GM21619 (cell line): ENCODE measurements around the gene ABHD6.
A peak's percentile ranks its signal among the peaks of the same experiment; 100 is the strongest.
"Not testable (repeated sequence)": the region's sequence is repeated elsewhere in the genome, so short reads cannot be mapped to it uniquely, and the experiment has no call there.

Experiments used
- ATAC-seq: cut with Tn5 transposase; IDR thresholded peaks from one replicate; pipeline ENCODE4 v1.9.1; 2021; ENCODE audit not compliant: unreplicated experiment

The ABHD6 gene

DNA sequence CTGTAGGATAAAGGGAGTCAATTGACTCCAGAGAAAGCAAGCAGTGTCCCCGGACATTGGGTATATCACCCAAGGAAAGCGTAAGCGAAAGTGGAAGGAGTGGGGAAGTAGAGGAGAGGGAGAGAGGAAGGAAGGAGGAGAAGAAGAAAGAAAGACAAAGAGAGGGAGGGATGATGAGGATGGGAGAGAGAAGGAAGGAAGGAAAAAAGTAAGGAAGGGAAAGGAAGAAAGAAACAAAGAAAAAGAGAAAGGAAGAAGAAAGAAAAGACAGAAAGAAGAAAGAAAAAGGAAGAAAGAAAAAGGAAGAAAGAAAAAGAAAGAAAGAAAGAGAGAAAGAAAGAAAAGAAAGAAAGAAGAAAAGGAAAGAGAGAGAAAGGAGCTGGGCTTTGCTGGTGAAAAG, 27.7 kb upstream of the ABHD6 start:
- ATAC-seq, result no peak

DNA sequence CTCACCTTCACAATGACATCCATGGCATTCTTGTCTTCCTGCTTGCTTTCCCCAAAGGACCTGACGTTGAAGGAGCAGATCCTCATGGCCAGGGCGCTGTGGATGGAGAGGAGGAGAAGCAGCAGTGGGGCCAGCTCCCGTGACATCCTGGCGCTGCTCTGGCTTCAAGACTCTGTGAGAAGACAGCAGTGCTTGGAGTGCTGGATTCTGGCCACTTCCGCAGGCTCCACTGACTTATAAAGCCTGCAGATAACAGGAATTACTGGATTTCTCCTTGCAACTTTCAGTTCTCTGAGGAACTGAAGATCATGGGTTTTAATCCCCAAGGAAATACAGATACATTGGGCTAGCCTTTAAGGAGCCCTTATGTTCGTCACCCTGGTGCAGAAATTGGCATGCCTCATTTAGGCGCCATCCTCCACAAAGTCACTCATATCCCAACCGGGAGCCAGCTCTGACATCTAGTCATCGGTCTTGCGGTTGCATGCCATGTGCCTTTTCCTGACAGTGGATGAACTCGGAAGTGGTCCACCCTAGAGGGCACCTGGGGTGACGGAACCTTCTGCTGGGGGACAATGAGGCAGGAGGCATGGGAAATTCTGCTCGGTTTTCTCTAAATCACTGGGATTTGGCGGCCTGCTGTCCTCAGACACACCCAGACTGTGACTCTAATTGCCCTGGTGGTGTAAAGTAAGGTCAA, 26.7 kb upstream of the ABHD6 start, which contains the start of gene DNASE1L3:
Gene DNASE1L3 (minus strand): TSS at position 212 of the 700 bp plus-strand sequence. CDS start 66 bp downstream, at position 146.
- ATAC-seq, result no peak

DNA sequence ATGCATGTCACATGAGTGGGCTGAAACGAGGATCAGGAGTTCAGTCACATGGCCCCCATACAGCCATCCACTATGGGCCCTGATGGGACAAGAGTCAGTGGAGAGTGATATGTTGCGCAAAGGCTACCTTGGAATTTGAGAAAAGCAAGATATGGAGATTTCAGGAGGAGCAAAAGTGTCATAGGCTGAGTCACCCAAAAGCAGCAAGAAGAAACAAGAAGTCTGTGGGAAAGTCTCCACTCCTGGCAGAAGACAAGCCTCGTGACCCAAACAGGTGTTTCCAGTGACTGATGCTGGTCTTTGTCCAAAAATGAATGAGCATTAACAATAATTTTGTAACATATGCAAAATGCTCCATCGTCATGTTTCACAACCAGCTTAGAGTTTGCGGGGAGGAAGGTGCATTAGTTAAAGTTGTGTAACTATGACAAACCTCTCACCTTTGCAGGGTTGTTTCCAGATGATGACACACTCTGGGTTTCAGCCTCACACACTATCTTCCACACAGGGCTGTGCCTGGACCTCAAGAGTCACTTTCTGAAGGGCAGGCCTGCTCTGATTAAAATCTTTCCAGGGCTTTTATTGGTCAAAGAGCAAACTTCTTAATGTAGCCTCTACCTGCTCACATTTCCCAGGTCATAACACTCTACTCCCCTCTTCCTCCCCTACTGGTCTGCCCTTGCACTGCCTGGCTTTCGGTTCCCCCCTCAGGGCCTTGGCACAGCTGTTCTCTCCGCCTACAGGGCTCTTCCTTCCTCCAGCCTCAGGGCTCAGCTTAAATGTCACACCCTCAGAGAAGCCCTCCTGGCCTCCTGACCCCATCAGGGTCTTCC, 22.9 kb upstream of the ABHD6 start:
- ATAC-seq, result peak; percentile 75

DNA sequence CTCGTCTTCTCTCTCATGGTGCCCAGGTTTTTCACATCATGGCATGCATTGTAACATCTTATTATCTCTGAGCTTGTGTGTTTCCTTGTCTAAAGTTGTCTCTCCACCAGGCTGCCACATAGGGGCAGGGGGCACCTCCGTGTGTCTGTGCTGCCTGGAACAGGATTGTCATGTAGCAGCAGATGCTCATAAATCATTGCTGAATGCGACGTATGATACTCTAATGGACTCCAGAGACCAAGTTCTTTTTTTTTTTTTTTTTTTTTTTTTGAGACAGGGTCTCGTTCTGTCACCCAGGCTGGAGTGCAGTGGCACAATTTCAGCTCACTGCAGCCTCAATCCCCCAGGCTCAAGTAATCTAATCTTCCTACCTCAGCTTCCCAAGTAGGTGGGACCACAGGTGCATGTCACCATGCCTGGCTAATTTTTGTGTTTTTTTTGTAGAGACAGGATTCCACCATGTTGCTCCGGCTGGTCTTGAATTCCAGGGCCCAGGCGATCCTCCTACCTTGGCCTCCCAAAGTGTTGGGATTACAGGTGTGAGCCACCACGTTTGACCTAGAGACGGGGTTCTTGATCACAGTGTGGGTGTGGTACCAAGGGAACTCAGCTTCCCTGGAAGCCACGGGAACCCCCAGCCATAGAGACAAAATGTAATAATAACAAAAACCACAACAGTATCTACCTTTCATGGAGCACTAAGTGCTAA, 22.1 kb upstream of the ABHD6 start:
- ATAC-seq, result no peak

DNA sequence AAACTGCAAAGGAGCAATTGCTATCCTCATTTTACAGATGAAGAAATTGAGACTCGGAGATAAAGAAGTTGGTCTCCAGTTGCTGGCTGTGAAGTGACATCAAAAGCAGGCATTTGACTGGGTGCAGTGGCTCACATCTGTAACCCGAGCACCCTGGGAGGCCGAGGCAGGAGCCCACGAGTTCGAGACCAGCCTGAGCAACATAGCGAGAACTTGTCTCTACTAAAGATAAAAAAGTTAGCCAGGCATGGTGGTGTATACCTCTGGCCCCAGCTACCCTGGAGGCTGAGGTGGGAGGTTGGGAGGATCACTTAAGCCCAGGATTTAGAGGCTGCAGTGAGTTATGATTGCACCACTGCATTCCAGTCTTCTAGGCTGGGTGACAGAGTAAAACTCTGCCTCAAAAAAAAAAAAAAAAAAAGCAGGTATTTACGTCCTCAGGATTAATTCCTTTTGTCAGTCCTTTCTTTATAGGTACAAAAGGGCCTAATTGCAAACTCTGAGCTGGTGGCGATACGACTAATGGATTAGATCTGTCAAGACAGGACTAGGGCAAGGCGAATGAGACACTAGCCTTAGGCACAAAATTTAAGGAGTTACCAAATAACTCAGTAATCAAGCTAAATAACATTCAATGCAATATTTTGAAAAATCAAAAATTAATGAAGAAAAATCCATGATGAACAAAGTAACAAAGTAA, 20.9 kb upstream of the ABHD6 start:
- no peak for ATAC-seq

DNA sequence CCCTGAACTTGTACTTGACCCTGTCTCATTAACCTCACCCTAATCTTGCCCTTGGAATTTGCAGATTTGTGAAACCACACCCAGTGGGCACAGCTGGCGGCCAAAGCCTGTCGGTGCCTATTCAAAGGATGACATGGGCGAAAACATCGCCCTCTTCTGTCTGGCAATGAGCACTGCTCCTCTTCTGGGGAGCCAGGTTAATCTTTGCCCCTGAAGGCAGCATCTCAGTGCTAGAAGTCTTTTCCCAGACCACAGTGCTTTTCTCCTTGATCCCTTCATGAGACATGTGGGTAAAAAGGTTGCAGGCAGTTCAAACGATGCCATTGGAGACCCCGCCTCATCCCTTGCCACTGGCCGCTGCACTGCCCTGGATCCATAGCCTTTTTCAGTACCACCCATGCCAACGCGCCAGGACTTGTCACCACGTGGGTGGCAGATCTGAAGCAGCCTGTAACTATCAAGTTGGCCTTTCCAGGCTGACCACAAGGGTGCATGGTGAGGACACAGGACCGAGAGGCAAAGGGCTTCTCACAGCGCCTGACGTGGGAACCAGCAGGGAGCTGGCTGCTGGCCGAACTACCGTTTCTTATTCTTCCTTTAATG, 20.3 kb upstream of the ABHD6 start:
- ATAC-seq, result peak; percentile 24

DNA sequence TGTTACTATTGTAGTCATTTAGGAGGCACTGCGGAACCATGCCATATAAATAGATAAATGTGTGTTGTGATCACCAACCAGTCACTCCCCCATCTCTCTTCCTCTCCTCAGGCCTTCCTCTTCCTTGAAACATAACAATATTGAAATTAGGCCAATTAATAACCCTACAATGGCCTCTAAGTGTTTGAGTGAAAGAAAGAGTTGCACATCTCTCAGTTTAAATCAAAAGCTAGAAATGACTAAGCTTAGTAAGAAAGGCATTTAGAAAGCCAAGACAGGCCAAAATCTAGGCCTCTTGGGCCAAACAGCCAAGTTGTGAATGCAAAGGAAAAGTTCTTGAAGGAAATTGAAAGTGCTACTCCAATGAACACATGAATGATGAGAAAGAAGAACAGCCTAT, 18.7 kb upstream of the ABHD6 start:
- ATAC-seq, result no peak

DNA sequence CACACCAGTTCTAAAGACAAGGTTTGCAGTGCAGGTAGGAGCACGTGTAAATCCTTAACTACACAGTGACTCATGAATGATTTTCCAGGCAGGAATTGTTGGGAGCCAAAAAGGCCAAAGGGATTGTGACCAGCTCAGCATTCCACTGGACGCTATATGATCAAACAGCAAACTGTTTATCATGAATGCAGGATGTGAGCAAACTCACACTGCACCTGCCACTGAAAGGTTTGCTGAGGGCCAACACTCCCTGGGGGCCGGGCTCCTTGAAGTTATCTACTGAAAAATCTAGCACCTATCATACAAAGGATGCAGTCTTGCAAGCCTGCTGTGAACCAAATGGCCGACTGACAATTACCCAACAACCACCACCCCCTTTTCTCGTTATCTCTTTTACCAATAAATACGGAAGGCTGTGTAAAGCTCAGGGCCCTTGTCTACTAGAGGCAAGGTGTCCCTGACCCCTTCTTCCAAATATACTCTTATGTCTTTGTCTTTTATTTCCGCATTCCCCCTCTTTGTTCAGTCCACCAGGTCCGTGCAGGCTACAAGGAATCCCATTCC, 15.3 kb upstream of the ABHD6 start:
- no peak for ATAC-seq

DNA sequence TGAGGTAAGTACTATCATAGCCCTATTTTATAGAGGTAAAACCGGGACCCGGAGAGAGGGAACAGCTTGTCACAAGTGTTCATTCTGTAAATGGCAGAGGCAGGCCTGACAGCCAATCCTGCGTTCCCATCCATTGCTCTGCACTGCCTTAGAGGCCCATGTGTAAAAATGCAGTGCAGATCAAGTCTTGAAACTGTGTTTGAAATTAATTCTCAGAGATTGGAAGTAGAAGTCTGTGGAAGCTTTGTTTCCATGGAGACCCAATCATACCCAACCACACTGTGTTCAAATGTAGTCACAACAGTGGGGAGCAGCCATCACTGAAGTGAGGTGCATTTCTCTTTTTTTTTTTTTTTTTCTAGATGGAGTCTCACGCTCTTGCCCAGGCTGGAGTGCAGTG, 13.7 kb upstream of the ABHD6 start:
- ATAC-seq, result no peak

DNA sequence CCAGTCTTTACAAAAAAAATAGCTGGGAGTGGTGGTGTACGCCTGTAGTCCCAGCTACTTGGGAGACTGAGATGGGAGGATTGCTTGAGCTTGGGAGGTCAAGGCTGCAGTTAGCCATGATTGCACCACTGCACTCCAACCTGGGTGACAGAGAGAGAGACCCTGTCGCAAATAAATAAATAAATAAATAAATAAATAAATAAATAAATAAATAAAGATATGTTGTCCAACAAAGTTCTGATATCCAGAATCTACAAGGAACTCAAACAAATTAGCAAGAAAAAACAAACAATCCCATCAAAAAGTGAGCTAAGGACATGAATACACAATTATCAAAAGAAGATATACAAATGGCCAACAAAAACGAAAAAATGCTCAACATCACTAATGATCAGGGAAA, 9.7 kb upstream of the ABHD6 start:
- ATAC-seq, result not testable (repeated sequence)

DNA sequence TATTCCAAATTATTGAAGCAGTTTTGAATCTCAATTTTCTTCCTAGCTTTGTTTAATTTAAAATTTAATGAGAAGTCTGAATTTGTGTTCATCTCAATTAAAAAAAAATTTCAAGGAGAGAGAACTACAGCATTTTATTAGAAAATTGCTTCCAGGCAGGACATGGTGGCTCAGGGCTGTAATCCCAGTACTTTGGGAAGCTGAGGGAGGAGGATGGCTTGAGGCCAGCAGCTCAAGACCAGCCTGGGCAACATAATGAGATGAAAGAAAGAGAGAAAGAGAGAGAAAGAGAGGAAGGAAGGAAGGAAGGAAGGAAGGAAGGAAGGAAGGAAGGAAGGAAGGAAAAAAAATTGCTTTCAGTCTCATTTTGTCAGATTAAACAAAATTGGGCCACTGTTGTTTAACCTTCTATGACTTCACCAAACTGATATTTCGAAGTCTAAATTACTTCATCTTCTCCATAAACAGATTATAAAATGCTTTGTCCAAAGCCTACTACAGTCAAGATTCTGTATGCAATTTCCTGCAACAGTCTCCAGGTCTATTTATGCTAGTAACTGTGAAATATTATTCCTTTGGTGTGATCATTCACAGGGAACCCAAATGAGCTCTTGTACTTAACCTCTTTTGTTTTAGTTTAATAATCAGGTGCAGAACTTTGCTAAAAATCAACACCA, 6.6 kb upstream of the ABHD6 start:
- no peak for ATAC-seq

DNA sequence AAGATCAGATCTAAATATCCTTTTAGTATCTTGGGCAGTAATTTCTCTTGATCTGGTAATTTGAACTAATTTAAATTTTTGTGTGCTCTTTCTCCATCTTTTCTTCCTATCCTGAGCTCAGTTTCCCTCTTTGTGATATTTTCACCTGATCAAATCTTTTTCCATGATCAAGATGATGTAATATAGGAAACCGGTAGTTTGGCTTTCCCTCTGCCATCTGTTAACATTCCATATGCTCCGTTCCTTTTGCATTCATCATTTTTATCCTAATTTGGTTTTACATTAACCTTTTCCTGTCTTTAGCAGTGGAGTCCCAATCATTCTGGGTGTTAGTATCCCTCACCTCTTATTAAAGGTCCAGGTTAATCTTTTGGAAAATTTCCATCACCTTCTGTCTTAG, 5.9 kb upstream of the ABHD6 start:
- no peak for ATAC-seq

DNA sequence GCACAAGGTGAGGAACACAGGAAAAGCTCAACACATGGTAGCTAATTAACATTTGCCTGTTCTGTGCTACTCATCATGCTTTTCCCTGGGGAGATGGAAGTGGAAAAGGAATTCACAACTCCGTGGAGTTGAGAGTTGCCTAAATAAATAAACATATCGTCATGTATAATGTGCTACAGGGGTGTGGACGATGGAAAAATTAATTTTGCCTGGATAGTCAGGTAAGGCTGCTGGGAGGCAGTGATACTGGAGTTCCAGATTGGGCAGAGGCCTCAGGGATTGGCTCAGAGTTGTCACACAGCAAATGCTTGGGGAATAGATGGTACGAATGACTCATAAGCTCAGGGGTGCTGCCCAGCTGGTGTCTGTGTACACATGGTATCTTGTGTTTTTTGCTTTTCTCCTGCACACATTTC, 3.1 kb upstream of the ABHD6 start:
- ATAC-seq, result no peak

DNA sequence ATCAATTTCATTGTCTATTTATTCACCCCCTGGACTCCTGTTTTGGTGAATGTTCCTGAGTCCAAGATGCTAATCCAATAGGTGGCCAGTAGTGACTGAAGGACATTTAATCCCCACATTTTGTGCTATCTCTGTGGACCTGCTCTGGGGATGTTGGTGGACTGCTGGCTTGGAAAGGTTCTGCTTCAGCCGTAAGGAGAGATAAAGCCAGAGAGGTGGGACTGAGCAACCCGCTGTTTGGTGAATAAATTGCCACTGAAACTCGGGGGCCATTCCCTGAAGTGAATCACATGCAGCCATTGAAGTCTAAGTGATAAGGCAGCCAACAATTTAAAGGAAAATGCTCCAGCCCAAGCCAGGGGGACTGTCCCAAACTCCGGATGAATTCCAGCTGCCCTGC, 1.6 kb upstream of the ABHD6 start:
- ATAC-seq, result no peak

DNA sequence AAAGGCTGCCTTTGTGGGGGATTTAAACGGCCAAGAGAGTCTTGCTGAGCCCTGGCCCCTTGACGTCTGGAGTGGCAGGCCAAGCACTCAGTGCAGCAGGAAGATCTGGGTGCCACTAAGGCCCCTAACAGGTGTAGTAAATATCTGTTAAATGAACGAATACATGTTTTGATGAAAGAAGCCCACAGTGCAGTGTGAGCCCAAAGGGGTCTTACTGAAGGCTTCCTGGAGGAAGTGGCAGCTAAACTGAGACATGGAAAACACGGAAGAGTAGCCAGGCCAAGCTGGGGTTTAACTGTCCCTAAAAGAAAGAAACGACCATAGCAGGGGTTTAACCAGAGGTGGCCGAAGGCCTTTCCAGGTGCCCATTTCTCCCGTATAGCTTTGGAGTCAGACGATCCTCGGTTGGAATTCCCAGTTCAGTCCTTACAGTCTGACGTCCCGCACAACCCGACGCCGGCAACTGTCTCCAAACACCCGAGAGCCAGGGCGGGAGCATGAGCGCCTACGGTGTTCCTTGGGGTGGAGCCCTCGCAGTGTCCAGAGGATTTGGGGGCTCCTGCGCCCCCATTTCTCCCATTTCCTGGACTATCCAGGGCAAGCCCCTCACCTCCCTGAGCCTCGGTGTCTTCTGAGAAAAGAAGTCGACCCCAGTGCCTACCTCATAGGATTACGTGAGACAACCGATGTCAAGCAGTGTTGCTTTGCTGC, 910 bp upstream of the ABHD6 start:
- no peak for ATAC-seq

DNA sequence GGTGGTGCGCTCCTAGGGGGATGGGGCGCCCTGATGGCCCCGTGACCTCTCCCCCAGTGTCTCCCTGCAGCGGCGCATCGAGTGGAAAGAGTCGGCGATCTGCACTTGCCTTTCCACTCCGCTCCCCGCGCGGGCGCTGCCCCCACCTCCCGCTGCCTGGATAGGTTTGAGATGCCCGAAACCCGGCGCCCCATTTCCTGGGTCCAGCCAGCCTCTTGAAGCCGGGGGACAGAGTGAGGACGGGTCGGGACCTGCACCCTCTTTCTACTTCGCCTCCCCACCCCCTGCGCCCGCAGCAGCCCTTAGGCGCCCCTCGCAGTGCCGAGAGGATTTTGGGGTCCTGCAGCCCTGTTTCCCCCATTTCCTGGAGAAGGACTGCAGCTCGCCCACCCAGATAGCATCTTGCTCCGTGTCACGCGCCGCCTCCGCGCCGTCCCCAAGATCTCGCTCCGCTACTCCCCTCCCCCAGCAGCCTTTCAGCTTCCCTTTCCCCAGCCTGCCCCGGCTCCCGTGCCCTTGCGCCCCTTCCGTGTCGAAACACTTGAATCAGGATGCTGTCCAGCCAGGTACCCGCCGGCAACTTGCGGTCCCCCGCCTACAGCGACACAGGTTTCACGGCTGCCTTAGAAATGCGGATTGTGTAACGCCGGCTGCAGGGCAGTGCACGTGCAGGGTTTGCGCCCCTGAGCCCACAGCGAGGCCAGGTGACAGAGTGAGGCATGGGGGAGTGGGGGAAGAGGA, 519 bp downstream of the ABHD6 start:
- peak; percentile 27 for ATAC-seq

DNA sequence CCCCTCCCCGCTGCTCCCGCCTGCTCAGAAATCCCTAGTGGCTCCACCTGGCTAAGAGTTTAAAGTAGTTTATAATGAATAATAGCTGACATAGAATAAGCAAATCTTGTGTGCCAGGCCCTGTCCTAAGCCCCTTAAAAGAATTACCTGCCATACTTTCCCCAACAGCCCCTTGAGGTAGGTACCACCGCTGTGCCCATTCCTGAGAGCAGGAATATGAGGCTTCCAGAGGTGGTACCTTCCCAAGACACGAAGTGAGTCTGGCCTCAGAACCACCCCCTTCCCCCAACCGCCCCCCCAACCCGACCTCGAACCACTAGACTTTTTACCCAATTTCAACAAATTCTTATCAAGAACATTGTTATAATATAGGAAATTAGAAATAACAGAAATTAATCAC, 1.2 kb downstream of the ABHD6 start:
- no peak for ATAC-seq

DNA sequence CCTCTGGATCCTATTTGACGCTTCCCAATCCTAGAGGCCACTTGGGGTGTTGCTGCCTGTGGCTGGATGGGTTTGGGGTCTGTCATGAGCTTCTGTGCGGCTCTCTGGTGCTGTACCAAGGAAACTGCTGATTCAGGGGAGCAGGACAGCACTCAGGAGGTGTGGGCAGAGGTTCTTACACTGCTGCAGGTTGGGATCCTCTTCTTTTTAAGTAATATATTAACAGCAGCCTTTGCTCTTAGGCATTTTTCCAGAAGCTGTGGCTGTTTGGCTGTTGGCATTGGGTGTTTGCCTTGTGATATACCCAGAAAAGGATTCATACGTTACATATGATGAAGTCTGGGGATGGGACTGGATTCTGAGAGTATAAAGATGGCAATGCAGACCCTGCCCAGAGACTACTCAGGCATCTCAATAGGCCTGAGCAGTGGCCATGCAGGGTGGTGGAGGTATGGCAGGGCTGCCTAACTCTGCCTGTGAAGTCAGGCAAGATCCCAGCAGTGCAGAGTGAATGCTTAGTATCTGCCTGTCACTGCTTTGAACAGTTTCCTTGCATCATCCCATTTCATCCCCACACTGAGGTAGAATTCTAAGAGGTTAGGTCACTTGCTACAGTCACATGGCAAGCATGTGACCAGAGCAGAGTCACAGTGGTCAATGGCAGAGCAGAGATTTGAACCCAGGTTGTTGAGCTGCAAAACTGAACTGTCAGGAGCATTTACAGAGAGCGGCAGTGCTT, 3.9 kb downstream of the ABHD6 start:
- ATAC-seq, result no peak
